ENCODE data around the gene TNMD. TPM values are rescaled to one million over a fixed set of nuclear protein-coding genes. Genes with fewer than 3 reads are reported as not detected.

The TNMD gene
- total RNA-seq, 3 donors from 2014 or later (not counting 1 experiment from before 2014, with no cell fraction given), result not detected

DNA sequence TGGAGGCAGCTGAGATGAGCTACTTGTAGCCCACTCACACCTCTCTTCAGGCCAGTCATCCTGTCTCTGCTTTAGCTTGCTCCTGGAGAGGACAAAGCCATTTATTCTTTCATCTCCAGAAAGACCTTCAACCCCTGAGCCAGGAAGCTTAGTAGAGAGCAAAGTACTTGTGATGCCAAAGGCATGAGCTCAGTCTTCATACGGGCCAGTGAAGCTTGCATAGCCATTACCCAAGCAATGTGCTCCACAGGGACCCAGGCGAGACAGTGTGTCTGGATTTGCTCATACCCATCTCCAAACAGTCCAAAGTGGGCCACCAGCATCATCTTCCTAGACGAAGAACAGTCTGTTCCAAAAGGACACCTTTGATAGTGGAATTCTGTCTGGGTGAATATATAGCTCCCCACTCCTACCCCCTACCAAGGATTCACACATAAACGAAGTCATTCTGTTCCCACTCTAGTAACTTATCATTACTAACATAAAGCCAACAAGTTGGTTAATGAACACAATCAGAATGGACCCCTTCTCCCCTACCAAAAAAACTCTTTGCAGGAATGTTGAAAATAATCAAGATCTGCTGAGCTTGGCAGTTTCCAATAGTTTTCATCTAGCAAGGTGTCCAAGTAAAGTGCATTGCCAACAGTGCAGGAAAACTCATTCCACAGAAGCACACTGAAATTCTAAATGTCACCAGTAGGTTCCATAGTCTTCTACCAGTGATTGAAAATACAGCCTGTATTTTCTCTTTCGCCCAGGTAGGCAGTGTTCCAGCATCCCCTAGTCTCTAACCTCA is 6.7 kb downstream of the TNMD start:
- H3K27me3 ChIP-seq (ENCODE audit: control insufficient read depth, insufficient read depth, low read length), result no peaks in the 10 kb centered on the region
- Mint-ChIP-seq H3K27ac (no peak overlapping the region), H3K4me1 (no peaks in the 10 kb centered on the region), H3K36me3 (no peaks in the 10 kb centered on the region), H3K27me3 (ENCODE audit: low read depth in 2 of 2) (peaks cover 3 to 17% of the 10 kb centered on the region in 2 donors), H3K4me3 (no peak overlapping the region), H3K9me3 (no peaks in the 10 kb centered on the region)
- no peak overlapping the region for H3K27ac ChIP-seq (ENCODE audit: low read length)
- TF ChIP-seq, protein P1, sequence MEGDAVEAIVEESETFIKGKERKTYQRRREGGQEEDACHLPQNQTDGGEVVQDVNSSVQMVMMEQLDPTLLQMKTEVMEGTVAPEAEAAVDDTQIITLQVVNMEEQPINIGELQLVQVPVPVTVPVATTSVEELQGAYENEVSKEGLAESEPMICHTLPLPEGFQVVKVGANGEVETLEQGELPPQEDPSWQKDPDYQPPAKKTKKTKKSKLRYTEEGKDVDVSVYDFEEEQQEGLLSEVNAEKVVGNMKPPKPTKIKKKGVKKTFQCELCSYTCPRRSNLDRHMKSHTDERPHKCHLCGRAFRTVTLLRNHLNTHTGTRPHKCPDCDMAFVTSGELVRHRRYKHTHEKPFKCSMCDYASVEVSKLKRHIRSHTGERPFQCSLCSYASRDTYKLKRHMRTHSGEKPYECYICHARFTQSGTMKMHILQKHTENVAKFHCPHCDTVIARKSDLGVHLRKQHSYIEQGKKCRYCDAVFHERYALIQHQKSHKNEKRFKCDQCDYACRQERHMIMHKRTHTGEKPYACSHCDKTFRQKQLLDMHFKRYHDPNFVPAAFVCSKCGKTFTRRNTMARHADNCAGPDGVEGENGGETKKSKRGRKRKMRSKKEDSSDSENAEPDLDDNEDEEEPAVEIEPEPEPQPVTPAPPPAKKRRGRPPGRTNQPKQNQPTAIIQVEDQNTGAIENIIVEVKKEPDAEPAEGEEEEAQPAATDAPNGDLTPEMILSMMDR (IDR thresholded peaks at IDR 0.05), result no peak
- ATAC-seq (no peak), DNase-seq (no peak)
- H3K9me3 ChIP-seq (ENCODE audit: control insufficient read depth, insufficient read depth, low read length), result no peaks in the 10 kb centered on the region
- H3K36me3 ChIP-seq (ENCODE audit: control insufficient read depth, insufficient read depth, low read length), result no peaks in the 10 kb centered on the region
- WGBS (ENCODE audit: insufficient coverage), result 86% methylated on average over 4 of the region's 5 CpGs
- H3K4me3 ChIP-seq (ENCODE audit: low read length), result no peak overlapping the region
- intact Hi-C loops (cut with micrococcal nuclease), result no loop called here
- H3K4me1 ChIP-seq (ENCODE audit: control insufficient read depth, insufficient read depth, low read length), result no peaks in the 10 kb centered on the region

DNA sequence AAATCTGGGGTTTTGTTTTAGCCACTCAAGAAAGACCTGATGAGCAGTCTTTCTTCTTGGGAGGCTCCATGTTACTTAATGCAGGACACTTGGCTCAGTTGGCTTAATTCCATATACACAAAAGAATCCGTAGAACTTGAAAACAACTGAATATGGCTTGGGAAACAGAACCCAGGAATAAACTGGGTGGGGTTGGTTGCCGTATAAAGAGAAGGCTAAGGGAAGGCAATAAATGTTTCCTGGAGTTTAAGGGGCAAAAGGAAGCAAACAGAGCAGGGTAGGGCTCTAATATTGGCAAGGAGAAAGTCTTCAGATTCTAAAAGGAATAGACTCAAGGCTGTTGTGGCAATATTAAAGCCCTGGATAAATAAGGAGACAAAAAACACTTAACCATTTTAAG is 8.4 kb downstream of the TNMD start:
- Mint-ChIP-seq H3K4me1 (no peaks in the 10 kb centered on the region), H3K4me3 (no peak overlapping the region), H3K27ac (no peak overlapping the region), H3K27me3 (ENCODE audit: low read depth in 2 of 2) (peaks cover 3 to 21% of the 10 kb centered on the region in 2 donors), H3K36me3 (no peaks in the 10 kb centered on the region), H3K9me3 (no peaks in the 10 kb centered on the region)
- no peak overlapping the region for H3K27ac ChIP-seq (ENCODE audit: low read length)
- H3K4me3 ChIP-seq (ENCODE audit: low read length), result no peak overlapping the region
- DNase-seq (no peak), ATAC-seq (no peak)
- no peaks in the 10 kb centered on the region for H3K27me3 ChIP-seq (ENCODE audit: control insufficient read depth, insufficient read depth, low read length)
- H3K9me3 ChIP-seq (ENCODE audit: control insufficient read depth, insufficient read depth, low read length), result no peaks in the 10 kb centered on the region
- no peaks in the 10 kb centered on the region for H3K36me3 ChIP-seq (ENCODE audit: control insufficient read depth, insufficient read depth, low read length)
- TF ChIP-seq, protein P1 (IDR thresholded peaks at IDR 0.05), result no peak
- 63% methylated on average over 1 of the region's 2 CpGs for WGBS (ENCODE audit: insufficient coverage)
- H3K4me1 ChIP-seq (ENCODE audit: control insufficient read depth, insufficient read depth, low read length), result no peaks in the 10 kb centered on the region
- intact Hi-C loops (cut with micrococcal nuclease), result no loop called here

DNA sequence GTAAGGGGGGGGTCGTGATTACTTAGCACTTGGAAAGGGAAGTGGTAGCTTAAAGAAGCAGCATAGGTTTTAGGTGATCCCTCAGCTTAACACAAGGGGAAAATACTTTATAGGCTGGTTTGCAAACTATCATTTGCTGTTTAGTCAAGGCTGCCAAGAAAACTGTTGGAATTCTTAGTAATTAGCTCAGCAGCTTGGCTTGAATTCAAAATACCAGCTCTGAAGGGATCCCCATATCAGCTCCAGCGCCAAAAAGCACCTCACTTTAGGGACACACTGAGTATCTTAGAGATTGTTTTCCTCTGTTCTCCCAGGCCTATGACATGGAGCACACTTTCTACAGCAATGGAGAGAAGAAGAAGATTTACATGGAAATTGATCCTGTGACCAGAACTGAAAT is 8.8 kb downstream of the TNMD start:
- TF ChIP-seq, protein P1 (IDR thresholded peaks at IDR 0.05), result no peak
- DNase-seq (no peak), ATAC-seq (no peak)
- H3K27ac Mint-ChIP-seq, result no peak overlapping the region
- H3K36me3 ChIP-seq (ENCODE audit: control insufficient read depth, insufficient read depth, low read length), result no peaks in the 10 kb centered on the region
- H3K4me1 Mint-ChIP-seq, result no peaks in the 10 kb centered on the region
- H3K9me3 ChIP-seq (ENCODE audit: control insufficient read depth, insufficient read depth, low read length), result no peaks in the 10 kb centered on the region
- intact Hi-C loops (cut with micrococcal nuclease), result no loop called here
- no peaks in the 10 kb centered on the region for H3K36me3 Mint-ChIP-seq
- no peak overlapping the region for H3K27ac ChIP-seq (ENCODE audit: low read length)
- no peak overlapping the region for H3K4me3 Mint-ChIP-seq
- no peak overlapping the region for H3K4me3 ChIP-seq (ENCODE audit: low read length)
- WGBS (ENCODE audit: insufficient coverage), result no CpG with 5 or more reads among the region's 2 CpGs
- no peaks in the 10 kb centered on the region for H3K4me1 ChIP-seq (ENCODE audit: control insufficient read depth, insufficient read depth, low read length)
- no peaks in the 10 kb centered on the region for H3K9me3 Mint-ChIP-seq
- H3K27me3 Mint-ChIP-seq (ENCODE audit: low read depth in 2 of 2), result peaks cover 3 to 21% of the 10 kb centered on the region in 2 donors
- no peaks in the 10 kb centered on the region for H3K27me3 ChIP-seq (ENCODE audit: control insufficient read depth, insufficient read depth, low read length)

DNA sequence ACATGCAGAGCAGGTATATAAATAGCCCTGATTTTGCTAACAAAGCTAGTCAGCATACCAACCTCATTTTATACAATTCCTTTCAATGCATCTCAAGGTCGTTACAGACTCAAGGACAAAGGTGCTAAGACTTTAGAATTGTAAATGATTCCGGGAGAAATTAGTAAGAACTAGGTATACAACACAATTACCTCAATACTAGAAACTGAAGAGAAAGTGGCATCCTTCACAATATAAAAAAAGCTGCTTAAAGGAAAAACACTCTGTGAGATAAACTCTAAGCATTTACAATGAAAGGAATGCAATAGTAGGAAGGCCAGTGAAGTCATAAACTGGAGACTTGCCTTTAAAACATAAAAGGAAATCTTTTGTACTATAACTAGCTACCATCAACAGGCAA is 11.9 kb downstream of the TNMD start:
- H3K9me3 Mint-ChIP-seq, result no peaks in the 10 kb centered on the region
- no peak overlapping the region for H3K27ac Mint-ChIP-seq
- no peaks in the 10 kb centered on the region for H3K9me3 ChIP-seq (ENCODE audit: control insufficient read depth, insufficient read depth, low read length)
- no peaks in the 10 kb centered on the region for H3K4me1 ChIP-seq (ENCODE audit: control insufficient read depth, insufficient read depth, low read length)
- H3K4me1 Mint-ChIP-seq, result no peaks in the 10 kb centered on the region
- DNase-seq, result no peak
- H3K4me3 Mint-ChIP-seq, result no peak overlapping the region
- no peaks in the 10 kb centered on the region for H3K36me3 ChIP-seq (ENCODE audit: control insufficient read depth, insufficient read depth, low read length)
- TF ChIP-seq, protein P1 (IDR thresholded peaks at IDR 0.05), result no peak
- H3K27me3 ChIP-seq (ENCODE audit: control insufficient read depth, insufficient read depth, low read length), result no peaks in the 10 kb centered on the region
- no peak for ATAC-seq
- intact Hi-C loops (cut with micrococcal nuclease), result no loop called here
- no peaks in the 10 kb centered on the region for H3K36me3 Mint-ChIP-seq
- no peak overlapping the region for H3K4me3 ChIP-seq (ENCODE audit: low read length)
- no CpG with 5 or more reads among the region's 2 CpGs for WGBS (ENCODE audit: insufficient coverage)
- no peak overlapping the region for H3K27ac ChIP-seq (ENCODE audit: low read length)
- H3K27me3 Mint-ChIP-seq (ENCODE audit: low read depth in 2 of 2), result peaks cover 3 to 21% of the 10 kb centered on the region in 2 donors
